Right atrium auricular region (tissue), 2 donors: ENCODE measurements around the gene E2F1. TPM values are rescaled to one million over a fixed set of nuclear protein-coding genes. Genes with fewer than 3 reads are reported as not detected.

Experiments
- DNase-seq: peaks from one replicate; pipeline ENCODE4 v3.0.0-alpha.2; 2019; ENCODE audit warnings: low spot score
- H3K27ac ChIP-seq, 2 donors: fragments of 200-600 bp; sonication (generic); 1 replicate in 1 of 2; 2 replicates in 1 of 2; pipeline ENCODE4 v1.5.1; 2016 to 2019
- H3K27me3 ChIP-seq, 2 donors: fragments of 200-600 bp; sonication (generic); one replicate each; pipeline versions ENCODE4 v1.5.1 to v1.6.0; 2017 to 2019
- H3K36me3 ChIP-seq: fragments of 200-600 bp; sonication (generic); one replicate; pipeline ENCODE4 v1.5.1; 2016
- H3K4me1 ChIP-seq, 2 donors: fragments of 200-600 bp; sonication (generic); one replicate each; pipeline versions ENCODE4 v1.5.1 to v1.6.0; 2017 to 2019
- H3K4me3 ChIP-seq, 2 donors: fragments of 200-600 bp; sonication (generic); 1 replicate in 1 of 2; 2 replicates in 1 of 2; pipeline ENCODE4 v1.5.1; 2017 to 2019; ENCODE audit warnings: mild to moderate bottlenecking in 1 of 2, moderate library complexity in 1 of 2
- H3K9me3 ChIP-seq, 2 donors: fragments of 200-600 bp; sonication (generic); one replicate each; pipeline ENCODE4 v1.5.1; 2019
- CTCF ChIP-seq, 2 donors: fragments of 200-600 bp; sonication (generic); IDR thresholded peaks; one replicate each; pipeline ENCODE4 v1.5.1; 2019; ENCODE audit warnings: antibody characterized with exemption in 2 of 2
- total RNA-seq, 2 donors: library from RNA; depleted of rRNA; stranded (reverse); fragments of >200 nt; gene quantifications; one replicate each; pipeline ENCODE4 v1.1.0, GENCODE V29; 2016

The E2F1 gene
- total RNA-seq, 2 donors from 2014 or later, result 0.31 to 0.33 TPM

- Histone ChIP-seq H3K36me3 (peaks cover 14% of the 10 kb centered on the region), H3K9me3 (no peaks in the 10 kb centered on the region), H3K27ac (no peak overlapping the region), H3K4me3 (no peak overlapping the region), H3K4me1 (peaks cover 0 to 11% of the 10 kb centered on the region in 2 donors), H3K27me3 (no peaks in the 10 kb centered on the region)
- no peak for TF ChIP-seq CTCF (IDR thresholded peaks at IDR 0.05)
- DNase-seq, result no peak
These were observed 28.5 kb downstream of the E2F1 start for GRCh38 chr20:33657704-33658095.

- Histone ChIP-seq H3K27me3 (no peaks in the 10 kb centered on the region), H3K36me3 (peaks cover 14% of the 10 kb centered on the region), H3K9me3 (no peaks in the 10 kb centered on the region), H3K4me3 (no peak overlapping the region), H3K4me1 (peaks cover 0 to 10% of the 10 kb centered on the region in 2 donors), H3K27ac (no peak overlapping the region)
- no peak for DNase-seq
- TF ChIP-seq CTCF (IDR thresholded peaks at IDR 0.05), result no peak
These were observed 29.1 kb downstream of the E2F1 start for GRCh38 chr20:33656783-33657703.

- Histone ChIP-seq H3K4me3 (no peak overlapping the region), H3K9me3 (no peaks in the 10 kb centered on the region), H3K4me1 (peaks cover 0 to 10% of the 10 kb centered on the region in 2 donors), H3K27ac (no peak overlapping the region), H3K36me3 (peaks cover 14% of the 10 kb centered on the region), H3K27me3 (no peaks in the 10 kb centered on the region)
- TF ChIP-seq CTCF (IDR thresholded peaks at IDR 0.05), result no peak
- DNase-seq, result no peak
These were observed 30.0 kb downstream of the E2F1 start for GRCh38 chr20:33656010-33656782.

- DNase-seq, result no peak
- Histone ChIP-seq H3K27ac (no peak overlapping the region), H3K4me3 (no peak overlapping the region), H3K9me3 (no peaks in the 10 kb centered on the region), H3K4me1 (peaks cover 0 to 10% of the 10 kb centered on the region in 2 donors), H3K27me3 (no peaks in the 10 kb centered on the region), H3K36me3 (peaks cover 14% of the 10 kb centered on the region)
- no peak for TF ChIP-seq CTCF (IDR thresholded peaks at IDR 0.05)
These were observed 31.0 kb downstream of the E2F1 start for GRCh38 chr20:33655164-33655563.

GRCh38 chr20:33654680-33655161, 31.5 kb downstream of the E2F1 start:
- Histone ChIP-seq H3K4me3 (no peak overlapping the region), H3K4me1 (peaks cover 0 to 10% of the 10 kb centered on the region in 2 donors), H3K27ac (no peak overlapping the region), H3K27me3 (no peaks in the 10 kb centered on the region), H3K9me3 (no peaks in the 10 kb centered on the region), H3K36me3 (peaks cover 10% of the 10 kb centered on the region)
- TF ChIP-seq CTCF (IDR thresholded peaks at IDR 0.05), result no peak
- DNase-seq, result no peak
